HG03175 (cell line): ENCODE measurements around the gene MINAR1.

Experiments used
- ATAC-seq: cut with Tn5 transposase; IDR thresholded peaks from one replicate; pipeline ENCODE4 v1.9.1; 2021; ENCODE audit warnings: mild to moderate bottlenecking, moderate library complexity; ENCODE audit not compliant: unreplicated experiment

Gene MINAR1

DNA sequence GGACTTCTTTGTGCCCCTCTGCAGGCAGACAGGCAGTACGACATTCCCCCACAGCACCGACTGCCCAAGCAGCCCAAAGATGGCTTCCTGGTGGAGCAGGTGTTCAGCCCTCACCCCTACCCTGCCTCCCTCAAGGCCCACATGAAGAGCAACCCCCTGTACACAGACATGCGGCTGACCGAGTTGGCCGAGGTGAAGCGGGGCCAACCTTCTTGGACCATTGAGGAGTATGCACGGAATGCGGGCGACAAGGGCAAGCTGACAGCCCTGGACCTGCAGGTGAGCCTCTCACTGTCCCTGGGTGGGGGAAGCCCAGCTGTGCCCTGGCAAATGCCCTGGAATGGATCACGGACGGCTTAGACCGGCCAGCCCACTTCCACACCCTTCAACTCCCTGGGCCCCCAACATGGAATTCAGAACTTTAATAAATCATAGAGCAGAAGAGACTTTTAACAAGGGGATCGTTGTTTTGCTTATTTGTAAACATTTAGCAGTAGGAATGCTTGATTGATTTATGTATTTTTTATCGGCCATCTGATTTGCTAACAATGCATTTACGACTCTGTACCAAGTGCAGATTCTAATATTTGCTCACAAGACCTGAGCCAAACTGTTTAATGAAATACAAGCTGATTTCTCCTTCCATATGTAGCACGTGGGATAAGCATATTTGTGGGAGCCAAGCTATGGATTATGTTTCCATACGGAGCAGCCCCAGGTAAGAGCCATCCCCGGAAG lies 31.1 kb downstream of the MINAR1 start:
- no peak for ATAC-seq

DNA sequence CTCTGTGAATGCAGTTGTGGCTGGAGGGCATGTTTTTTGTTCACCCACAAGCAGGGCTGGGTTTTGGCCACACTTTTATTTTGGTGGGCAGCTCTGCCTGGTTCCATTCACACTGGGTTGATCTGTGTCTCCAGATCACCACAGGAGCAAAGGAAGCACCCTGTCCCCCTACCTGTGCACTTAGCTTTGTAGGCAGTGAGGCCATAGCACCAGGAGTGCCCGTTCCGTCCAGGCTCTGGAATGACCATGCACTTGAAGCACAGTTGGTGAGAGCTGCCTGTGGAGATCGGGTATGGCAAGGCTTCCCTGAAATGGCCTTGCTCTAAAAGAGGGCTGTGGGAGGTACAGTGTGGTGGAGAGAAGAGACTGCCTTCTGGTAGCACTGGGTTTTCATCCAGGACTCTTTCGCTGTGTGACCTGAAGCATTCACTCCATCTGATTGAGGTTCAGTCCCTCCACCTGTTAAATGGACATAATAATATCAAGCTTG lies 31.7 kb downstream of the MINAR1 start:
- no peak for ATAC-seq

DNA sequence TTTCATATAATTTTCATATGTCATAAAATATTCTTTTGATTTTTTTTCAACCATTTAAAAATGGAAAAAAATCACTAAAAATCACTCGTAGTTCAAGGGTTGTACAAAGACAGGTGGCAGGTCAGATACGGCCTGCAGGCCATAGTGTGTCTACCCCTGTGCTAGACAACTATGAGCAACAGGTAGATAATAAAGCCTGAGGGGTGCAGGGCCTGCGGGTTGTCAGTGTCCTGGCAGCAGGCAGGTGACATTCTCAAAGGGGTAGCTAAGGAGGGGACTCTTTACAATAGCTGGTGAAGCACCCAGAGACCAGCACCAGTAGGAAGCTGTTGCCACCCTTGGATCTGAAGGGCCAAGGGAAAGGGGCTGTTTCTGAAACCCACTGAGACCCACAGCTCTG lies 34.4 kb downstream of the MINAR1 start:
- ATAC-seq, result no peak

GRCh38 chr15:79467865-79468586 lies 35.9 kb downstream of the MINAR1 start:
- ATAC-seq, result no peak

- ATAC-seq, result no peak
These were observed 40.3 kb downstream of the MINAR1 start for GRCh38 chr15:79472446-79472845.

DNA sequence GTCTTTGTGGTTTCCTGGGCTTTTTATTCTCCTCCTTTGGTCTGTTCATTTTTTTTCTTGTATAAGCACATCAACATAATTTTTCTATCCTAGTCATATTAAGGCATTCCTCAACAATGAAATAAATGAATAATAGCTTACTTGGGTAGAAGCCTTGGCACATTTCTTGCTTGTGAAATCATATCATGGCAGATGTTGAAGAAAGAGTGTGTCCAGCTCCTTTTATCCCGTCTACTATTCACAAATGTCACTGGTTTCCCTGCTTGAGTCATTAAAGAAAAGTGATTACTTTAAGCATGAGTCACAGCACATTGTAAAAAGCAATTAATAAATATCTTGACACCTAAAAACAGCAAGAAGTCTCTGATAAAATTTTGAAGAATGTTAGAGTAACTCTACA lies 42.1 kb downstream of the MINAR1 start:
- ATAC-seq, result no peak

DNA sequence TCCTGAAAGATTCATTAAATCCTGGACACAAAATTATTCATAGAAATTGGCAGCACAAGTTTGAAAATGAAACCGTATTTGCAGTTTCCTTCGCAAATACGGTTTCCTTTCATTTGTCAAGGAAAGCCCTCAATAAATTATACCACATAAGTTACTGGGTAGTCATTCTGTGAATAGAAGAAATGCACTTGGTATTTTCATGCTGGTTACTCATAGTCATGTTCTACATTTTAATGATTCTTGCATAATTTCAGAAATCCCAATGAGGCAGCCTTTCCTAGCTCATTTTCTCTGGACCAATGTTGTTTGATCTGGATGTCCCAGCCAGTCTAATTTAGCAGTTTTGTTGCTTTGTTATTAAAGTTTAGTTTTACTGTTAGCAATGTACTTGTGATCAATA lies 43.2 kb downstream of the MINAR1 start:
- no peak for ATAC-seq

DNA sequence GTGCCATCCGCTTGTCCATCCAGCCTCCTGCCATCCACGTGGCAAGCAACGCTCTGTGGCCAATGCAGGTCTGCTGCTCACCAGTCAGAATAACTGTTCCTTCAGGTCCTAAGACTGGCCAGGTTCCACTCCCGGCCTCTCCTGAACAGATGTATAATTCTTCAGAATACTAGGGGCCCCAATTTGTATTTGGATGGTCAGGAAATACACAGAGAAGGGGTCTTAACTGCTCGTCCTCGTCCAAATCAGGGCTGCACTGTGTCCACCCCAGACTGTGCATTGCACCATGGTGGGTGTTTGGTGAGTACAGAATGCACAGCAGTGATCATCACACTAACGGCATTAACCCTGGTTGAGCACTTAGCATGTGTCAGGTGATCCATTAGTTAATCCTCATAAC lies 46.0 kb downstream of the MINAR1 start:
- no peak for ATAC-seq

DNA sequence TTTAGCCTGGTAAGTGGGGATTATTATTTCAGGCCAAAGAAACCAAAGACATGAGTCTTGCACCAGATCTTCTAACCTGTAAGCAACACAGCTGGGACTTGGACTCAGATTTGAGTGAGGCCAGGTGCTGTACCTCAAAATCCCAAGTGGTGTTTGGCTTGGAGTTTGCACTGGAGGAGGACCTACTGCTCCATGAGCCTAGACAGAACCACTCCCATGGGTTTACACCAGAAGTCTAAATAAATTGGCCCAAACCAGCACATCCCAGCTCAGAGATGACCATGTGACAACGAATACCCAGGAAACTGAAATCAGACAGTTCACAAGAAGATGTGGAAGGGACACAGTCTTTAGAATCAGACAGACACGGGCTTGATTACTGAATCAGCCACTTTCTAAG lies 47.5 kb downstream of the MINAR1 start:
- ATAC-seq, result no peak

DNA sequence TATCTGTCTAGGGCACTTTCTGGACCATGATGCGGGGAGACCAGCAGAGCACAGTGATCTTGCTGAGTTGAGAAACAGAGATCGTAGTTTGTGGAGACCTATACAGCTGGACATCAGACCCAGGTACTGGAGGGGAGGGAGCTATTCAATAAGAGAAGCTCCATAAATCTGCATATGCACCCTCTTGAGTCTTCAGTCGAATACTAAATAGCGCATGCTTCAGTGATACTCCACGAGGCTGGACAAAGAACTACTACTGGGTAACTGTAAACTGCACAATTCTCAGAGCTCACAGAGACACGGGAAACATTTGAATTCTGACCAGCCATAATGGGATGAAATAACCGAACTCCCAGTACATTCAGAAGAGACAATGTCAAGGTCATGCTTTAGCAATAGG lies 49.7 kb downstream of the MINAR1 start:
- ATAC-seq, result no peak
